ENCODE results near the gene MSMO1. TPM values are rescaled to one million over a fixed set of nuclear protein-coding genes. Genes with fewer than 3 reads are reported as not detected.

The MSMO1 gene
- total RNA-seq, 1 experiment from 2014 or later: 72.9 TPM

GRCh38 chr4:165330666-165331065 is 3.2 kb downstream of the MSMO1 start (continued):
- no peak for TF ChIP-seq AFF4 (CRISPR knock-in tag; IDR thresholded peaks at IDR 0.05; ENCODE audit: borderline replicate concordance)
- no peak for TF ChIP-seq PRRX2 (CRISPR knock-in tag; IDR thresholded peaks at IDR 0.05)

GRCh38 chr4:165331359-165331758 is 3.9 kb downstream of the MSMO1 start:
- Mint-ChIP-seq H3K4me1 (peaks cover 51% of the 10 kb centered on the region), H3K27ac (peak overlapping the region; percentile 58), H3K36me3 (peaks cover 44% of the 10 kb centered on the region), H3K9me3 (no peaks in the 10 kb centered on the region), H3K27me3 (ENCODE audit: low read depth) (no peaks in the 10 kb centered on the region), H3K4me3 (no peak overlapping the region)
- TF ChIP-seq ZNF281 (CRISPR knock-in tag; IDR thresholded peaks at IDR 0.05) (no peak), CDX4 (CRISPR knock-in tag; IDR thresholded peaks at IDR 0.05; ENCODE audit: borderline replicate concordance) (no peak), HMGA2 (CRISPR knock-in tag; IDR thresholded peaks at IDR 0.05) (no peak), IRF2 (CRISPR knock-in tag; IDR thresholded peaks at IDR 0.05; ENCODE audit: borderline replicate concordance, low read depth) (no peak), ZNF416 (CRISPR knock-in tag; IDR thresholded peaks at IDR 0.05) (no peak), USF2 (CRISPR knock-in tag; IDR thresholded peaks at IDR 0.05) (no peak), RORB (CRISPR knock-in tag; IDR thresholded peaks at IDR 0.05) (no peak), NR2C2 (CRISPR knock-in tag; IDR thresholded peaks at IDR 0.05) (no peak), ATF1 (CRISPR knock-in tag; IDR thresholded peaks at IDR 0.05) (no peak), ZNF396 (CRISPR knock-in tag; IDR thresholded peaks at IDR 0.05; ENCODE audit: borderline replicate concordance) (no peak), SMAD3 (CRISPR knock-in tag; IDR thresholded peaks at IDR 0.05; ENCODE audit: borderline replicate concordance) (no peak), FOXK1 (CRISPR knock-in tag; IDR thresholded peaks at IDR 0.05) (no peak), GTF2I (CRISPR knock-in tag; conservative IDR thresholded peaks at IDR 0.05) (no peak), FOXP4 (CRISPR knock-in tag; IDR thresholded peaks at IDR 0.05) (no peak), ZNF423 (CRISPR knock-in tag; IDR thresholded peaks at IDR 0.05) (no peak), PREB (CRISPR knock-in tag; IDR thresholded peaks at IDR 0.05; ENCODE audit: borderline replicate concordance) (no peak)
- DNase-seq (ENCODE audit: low spot score) (no peak), ATAC-seq (no peak)
- POLR2A ChIA-PET: no interaction called here
- CTCF ChIA-PET: interaction anchor here (1.2 kb wide), 1 partner anchor 200 kb away, joined by 9 read pairs; no protein-coding TSS in a partner anchor

All from WTC11 (cell line).